HG03558 (cell line): ENCODE results near the gene ADRA1B.

Source experiments
- ATAC-seq: cut with Tn5 transposase; IDR thresholded peaks from one replicate; pipeline ENCODE4 v1.9.1; 2021; ENCODE audit warnings: moderate number of reproducible peaks; ENCODE audit not compliant: unreplicated experiment; ENCODE audit errors: extremely low read depth

The ADRA1B gene

DNA sequence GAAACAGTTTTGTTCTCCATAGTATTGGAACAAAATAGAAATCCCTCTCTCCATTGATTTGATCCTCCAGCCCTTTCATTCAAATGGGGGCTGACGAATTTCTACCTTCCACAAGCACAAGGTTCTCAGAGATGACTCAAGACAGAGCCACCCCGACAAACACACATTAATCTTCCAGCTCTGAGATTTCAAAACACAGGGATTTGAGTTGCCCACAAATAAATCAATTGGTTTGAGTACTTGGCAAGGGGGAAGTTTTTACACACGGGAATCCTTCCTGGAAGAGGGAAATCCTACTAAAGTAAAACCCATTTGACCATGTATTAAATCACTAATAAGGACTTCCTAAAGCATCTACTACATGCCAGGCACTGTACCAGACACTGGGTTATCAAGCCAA lies 5.4 kb downstream of the ADRA1B start:
- no peak for ATAC-seq

GRCh38 chr5:159923008-159923407 lies 6.7 kb downstream of the ADRA1B start:
- no peak for ATAC-seq

DNA sequence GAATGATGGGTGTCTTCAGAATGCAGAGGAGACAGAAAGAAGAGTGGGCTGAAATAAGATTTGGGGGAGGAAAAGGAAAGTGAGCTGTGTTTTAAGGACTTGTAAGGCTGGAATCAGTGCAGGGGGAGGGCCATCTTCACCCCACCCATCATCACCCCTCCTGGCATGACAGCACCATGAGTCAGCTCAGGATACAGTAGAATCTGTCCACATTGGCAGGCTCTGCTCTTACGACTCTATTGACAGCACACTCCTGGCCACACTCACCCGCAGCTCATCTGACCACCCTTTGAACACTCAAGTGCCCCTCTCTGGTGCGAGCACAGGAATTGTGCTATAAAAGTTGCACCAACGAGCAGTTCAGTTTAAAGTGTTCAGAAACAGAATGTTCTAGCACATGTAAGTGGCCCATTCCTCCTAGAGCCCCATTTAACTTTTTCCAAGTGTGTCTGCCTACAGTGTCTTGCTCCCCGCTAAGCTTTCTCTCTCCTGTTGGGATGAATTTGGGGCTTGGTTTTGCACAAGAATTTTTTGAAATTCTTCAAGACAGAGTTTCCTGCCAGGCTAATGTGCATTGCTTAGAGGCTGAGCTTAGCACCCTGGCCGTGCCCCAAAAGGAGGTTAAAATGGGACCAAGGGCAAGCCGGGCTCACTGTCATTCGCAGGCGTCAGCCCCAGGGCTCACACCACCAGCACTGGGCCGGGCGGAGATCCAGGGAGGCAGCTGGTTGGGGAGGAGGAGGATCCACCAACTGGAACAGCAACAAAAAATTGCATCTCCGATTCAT lies 12.0 kb downstream of the ADRA1B start:
- ATAC-seq = no peak

DNA sequence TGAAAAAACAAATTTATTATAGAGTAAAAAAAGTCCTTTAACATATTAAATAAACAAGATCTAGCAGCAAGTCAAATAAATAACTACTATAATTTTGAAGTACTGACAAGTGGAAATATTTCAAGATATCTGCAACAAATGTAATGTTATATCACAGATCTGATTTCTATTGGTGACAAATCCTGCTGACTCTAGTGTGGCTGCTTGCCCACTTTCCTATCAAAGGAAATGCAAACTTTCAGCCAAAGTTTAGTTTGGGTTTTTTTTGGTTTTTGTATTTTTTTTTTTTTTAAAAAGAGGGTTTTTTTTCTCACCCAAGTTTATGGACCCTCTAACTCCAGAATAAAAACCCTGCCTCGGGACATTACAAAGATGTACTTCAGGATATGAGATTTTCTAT lies 12.9 kb downstream of the ADRA1B start:
- no peak for ATAC-seq

- ATAC-seq = no peak
These were observed 17.5 kb downstream of the ADRA1B start for GRCh38 chr5:159933531-159934485.

DNA sequence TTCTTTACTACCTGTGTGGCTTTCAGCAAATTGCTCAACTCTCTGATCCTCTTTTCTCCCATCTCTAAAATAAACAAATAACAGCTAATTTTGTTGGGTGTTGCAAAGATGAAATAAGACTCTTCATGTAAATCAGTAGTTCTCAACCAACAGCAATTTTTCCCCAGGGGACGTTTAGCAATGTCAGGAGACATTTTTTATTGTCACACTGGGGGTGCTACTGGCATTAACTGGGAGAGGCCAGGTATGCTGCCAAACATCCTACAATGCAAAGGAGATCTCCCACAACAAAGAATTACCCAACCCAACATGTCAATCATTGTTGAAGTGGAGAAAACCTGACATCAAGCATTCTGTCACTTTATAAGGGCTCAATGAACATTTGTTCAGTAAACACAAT lies 19.7 kb downstream of the ADRA1B start:
- no peak for ATAC-seq

DNA sequence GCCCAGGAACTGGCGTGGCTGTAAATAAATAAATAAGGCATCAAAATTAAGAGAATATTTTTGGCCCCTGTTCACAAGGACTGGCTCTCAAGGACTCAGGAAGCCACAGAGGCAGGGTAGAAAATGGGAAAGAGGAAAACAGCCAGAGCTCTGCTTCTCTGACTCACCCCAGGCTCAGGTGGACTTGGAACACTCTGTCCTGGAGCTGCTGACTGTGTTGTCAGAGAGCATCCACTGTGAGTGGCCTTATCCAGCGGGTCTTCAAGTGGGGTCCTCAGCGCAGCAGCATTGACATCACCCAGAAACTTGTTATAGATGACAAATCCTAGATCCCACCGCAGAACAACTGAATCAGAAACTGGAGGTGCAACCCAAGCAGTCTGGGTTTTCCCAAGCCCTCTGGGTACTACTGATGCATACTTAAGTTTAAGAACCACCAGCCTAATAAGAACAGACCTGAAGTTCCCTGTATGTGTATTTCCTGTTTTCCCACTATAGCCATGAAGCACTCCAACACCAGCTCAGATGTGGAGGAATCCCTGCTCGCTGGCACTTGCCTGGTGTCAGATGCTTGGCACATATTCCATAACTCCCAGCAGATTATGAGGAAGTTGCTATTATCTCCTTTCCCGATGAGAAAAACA lies 20.5 kb downstream of the ADRA1B start:
- no peak for ATAC-seq

- ATAC-seq = no peak
These were observed 21.3 kb downstream of the ADRA1B start for GRCh38 chr5:159937580-159937979.

DNA sequence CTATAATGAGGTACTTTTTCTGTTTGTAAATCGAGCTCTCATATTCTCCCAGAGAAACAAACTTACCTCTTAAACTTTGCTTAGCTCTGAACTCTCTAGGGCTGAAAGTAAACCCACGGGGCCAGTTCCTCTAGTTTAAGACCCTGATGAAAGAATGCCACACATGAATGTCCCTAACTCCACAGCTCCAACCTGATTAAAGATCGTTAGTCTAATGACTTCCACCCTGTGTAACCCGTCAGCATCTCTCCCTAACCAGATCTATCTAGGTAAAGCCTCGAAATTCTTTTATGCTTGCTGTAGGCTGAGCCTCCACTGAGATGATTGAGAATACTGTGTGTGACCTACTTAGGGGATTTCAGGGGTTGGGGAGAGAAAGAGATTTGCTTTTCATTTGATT lies 27.0 kb downstream of the ADRA1B start:
- no peak for ATAC-seq

DNA sequence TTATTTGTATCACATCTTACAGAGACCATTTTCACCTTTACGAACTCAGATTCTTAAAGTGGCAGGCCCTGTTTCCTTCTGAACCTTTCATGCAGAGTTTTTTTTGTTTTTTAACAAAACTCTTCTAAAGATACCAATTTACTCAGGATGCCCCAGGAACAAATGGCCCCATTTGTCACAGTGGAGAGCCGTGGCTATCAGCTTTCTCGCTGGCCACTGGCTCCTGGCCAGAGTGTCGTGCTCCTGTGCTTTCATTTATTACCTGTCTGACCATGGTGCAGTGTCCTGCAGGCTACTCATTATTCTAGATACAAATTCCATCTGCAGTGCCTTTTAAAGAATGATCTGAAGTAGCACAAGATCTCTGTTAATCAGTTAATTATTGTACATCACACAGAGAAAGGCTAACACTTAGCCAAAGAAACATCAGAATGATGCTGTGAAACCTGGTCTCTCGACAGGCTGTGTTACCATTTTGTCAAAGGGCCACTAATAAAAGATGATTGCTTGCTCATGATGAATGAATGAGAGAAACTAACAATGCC lies 27.8 kb downstream of the ADRA1B start:
- no peak for ATAC-seq

GRCh38 chr5:159945359-159945758 lies 29.1 kb downstream of the ADRA1B start:
- no peak for ATAC-seq

DNA sequence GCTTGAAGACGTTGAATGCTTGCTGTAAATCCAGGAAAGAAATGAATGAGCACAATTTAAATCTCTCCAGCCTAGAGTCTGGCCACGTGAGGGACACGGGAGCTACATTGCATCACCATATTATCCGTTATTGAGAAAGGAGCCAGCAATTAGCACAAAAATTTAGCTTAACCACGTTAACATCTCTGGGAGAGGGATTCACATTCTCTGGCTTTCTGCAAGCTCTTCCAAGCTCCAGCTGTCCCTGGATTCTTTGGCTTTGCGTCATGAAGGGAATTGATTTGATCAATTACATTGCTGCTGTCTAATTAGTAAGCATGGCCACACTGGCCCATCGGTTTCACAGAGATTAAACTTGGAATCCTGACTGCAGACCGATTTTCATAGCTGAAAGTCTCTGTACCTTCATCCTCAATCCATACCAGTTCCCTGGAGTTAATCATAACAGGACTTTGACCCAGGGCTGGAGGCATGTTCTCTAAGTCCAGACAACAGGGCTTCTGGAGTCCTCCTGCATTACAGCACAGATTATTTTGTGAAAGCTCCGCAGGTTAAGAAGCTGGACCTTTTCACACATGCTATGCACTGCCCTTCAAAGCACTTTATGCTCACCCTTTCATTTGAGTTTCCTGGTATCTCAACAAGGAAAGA lies 31.6 kb downstream of the ADRA1B start:
- ATAC-seq = no peak

GRCh38 chr5:159951387-159951786 lies 35.1 kb downstream of the ADRA1B start:
- ATAC-seq = no peak

DNA sequence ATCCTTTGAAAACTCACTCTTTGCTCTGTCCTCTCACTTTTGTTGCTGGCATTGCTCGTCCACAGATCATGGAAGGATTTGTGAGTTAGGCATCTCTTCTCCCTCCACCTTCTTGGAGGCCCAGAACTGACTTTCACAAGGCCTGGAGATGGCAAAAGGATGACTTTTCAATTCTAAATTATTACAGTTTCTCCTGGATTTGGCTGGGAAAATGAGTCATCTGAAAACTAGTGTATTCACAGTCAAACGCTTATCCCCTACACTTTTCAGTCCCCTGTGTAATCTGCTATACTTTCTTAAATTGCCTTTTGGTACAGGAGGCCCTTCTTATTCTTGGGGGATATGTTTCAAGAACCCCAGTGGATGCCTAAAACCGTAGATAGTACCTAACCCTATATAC lies 35.6 kb downstream of the ADRA1B start:
- ATAC-seq = no peak

DNA sequence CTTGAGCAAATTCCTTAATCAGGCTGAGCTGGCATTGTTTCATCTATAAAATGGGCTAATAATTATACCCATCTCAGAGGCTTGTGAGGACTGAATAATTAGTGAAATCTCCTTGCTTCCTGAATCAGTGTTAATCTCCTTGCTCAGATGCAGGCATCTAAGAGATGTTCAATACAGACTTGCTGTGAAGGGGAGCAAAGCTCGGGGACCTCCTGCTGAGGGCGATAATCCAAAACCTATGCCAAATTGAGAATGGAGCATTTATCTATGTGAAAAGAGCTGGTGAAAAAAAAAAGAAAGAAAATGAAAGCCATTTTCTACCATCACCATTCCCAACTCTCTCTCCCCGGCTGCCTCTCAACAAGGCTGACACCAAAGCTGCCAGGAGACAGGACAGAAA lies 37.3 kb downstream of the ADRA1B start:
- ATAC-seq = no peak

DNA sequence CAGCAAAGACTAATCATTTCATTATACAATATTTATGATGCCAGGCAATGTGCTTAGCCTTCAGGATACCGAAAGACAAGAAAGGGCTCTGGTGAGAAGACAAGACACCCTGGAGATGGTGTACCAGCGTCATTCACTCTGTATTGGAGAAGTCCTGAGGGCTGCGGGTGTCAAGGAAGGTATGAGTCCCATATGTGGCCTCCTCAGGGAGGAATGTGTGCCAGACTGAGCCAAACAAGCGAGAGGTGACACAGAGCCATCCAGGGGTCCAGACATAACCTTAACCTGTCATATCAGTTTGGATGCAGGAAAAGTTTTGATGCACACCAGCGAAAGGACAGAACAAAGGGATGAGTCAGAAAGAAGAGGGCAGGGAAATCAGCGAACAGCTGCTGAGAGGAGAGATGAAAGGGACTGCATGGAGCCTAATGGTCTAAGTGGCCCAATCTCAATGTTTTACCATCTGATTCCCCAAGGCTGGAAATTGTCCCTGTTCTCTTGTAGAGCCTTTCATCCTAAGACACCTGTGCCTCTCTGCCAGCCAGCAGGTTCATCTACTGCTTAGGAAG lies 38.9 kb downstream of the ADRA1B start:
- no peak for ATAC-seq

- no peak for ATAC-seq
These were observed 39.8 kb downstream of the ADRA1B start for GRCh38 chr5:159956074-159956473.

DNA sequence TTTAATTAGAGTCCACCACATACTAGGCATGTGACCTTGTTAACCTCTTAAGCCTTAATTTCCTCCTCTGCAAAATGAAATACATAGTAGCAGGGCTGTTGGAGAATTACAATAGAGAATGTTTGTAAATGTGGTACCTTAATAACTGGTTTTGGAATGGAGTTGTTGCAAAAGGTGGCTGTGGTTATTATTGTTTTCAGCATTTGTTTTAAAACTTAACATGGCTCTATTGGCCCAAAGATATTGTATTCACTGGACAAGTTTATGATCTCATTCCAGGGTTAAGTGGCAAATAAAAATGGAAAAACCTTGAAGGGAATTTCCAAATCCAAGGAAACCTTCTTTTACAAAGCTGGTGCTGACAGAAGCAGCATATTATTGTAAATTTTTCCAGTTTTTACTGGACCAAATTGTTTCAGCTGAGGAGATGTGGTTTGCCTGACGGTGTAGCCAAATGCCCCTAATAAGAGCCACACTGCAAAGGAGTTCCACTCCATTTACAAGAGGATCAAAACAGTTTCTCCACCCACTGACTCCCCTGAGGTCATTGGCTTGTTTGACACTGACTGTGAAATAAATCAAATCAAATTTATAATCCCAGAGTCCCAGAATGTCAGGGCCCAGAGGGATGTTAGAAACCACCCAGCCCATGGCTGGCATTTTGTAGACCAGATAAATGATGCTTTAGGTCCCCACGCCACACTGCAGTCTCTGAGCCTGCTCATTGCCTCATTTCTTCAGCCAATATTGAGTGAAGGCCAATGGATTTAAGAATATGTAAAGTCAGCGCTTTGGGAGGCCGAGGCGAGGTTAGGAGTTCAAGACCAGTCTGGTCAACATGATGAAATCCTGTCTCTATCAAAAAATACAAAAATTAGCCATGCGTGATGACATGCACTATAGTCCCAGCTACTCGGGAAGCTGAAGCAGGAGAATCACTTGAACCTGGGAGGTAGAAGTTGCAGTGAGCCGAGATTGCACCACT lies 45.2 kb downstream of the ADRA1B start:
- ATAC-seq = no peak

DNA sequence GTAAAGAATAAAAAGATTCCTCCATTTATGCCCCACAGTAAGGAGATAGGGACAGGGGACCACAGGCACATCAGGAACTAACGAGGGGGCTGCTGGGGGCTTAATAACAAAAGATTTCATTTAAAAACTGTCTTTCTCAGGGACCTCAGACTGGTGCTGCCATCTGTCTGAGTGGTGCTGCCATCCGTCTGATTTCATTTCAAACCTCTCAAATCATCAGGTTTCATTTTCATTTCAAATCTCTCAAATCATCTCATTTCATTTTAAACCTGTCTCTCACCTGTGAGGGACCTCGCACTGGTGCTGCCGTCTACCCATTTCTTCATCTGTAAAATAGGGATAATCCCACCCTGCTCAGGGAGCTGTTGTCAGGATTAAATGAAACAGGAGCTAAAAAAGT lies 45.9 kb downstream of the ADRA1B start:
- ATAC-seq = no peak
